ENCODE data around the gene MOK.
"Not testable (repeated sequence)": the region's sequence is repeated elsewhere in the genome, so short reads cannot be mapped to it uniquely, and the experiment has no call there.

MOK gene

DNA sequence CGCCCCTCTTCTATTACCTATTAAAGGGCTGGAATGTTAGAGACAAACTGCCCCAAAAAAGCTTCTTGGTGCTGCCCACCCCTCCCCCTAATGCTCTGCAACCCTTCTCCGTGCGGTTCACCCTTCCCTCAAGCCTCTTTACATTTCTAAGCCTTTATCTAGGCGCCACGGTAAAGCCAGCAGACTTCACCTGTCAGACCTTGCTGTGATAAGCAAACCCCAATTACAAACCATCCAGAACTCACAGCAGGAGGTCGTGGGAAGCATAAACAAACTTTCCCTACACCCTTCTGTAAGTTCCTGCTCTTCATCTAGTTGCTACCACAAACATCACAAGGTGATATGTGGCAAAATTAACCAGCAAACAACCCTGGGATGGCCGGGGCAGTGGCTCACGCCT is 56.8 kb downstream of the MOK start:
- no peak overlapping the region for H3K4me3 ChIP-seq (ENCODE audit: low read length)
- DNase-seq (ENCODE audit: low read depth), result no peak
- TF ChIP-seq, protein P1, sequence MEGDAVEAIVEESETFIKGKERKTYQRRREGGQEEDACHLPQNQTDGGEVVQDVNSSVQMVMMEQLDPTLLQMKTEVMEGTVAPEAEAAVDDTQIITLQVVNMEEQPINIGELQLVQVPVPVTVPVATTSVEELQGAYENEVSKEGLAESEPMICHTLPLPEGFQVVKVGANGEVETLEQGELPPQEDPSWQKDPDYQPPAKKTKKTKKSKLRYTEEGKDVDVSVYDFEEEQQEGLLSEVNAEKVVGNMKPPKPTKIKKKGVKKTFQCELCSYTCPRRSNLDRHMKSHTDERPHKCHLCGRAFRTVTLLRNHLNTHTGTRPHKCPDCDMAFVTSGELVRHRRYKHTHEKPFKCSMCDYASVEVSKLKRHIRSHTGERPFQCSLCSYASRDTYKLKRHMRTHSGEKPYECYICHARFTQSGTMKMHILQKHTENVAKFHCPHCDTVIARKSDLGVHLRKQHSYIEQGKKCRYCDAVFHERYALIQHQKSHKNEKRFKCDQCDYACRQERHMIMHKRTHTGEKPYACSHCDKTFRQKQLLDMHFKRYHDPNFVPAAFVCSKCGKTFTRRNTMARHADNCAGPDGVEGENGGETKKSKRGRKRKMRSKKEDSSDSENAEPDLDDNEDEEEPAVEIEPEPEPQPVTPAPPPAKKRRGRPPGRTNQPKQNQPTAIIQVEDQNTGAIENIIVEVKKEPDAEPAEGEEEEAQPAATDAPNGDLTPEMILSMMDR (conservative IDR thresholded peaks at IDR 0.05; ENCODE audit: low read length), result no peak

GRCh38 chr14:102246071-102246470 is 58.9 kb downstream of the MOK start:
- DNase-seq (ENCODE audit: low read depth), result no peak
- TF ChIP-seq, protein P1 (conservative IDR thresholded peaks at IDR 0.05; ENCODE audit: low read length), result no peak
- no peak overlapping the region for H3K4me3 ChIP-seq (ENCODE audit: low read length)

DNA sequence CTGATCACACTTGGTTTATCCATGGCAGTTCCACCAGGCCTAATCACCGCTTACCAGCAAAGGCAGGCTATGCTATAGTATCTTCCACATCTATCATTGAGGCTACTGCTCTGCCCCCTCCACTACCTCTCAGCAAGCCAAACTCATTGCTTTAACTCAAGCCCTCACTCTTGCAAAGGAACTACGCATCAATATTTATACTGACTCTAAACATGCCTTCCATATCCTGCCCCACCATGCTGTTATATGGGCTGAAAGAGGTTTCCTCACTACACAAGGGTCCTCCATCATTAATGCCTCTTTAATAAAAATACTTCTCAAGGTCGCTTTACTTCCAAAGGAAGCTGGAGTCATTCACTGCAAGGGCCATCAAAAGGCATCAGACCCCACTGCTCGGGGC is 61.2 kb downstream of the MOK start:
- DNase-seq (ENCODE audit: low read depth); H3K4me3 ChIP-seq (ENCODE audit: low read length): not testable (repeated sequence)

DNA sequence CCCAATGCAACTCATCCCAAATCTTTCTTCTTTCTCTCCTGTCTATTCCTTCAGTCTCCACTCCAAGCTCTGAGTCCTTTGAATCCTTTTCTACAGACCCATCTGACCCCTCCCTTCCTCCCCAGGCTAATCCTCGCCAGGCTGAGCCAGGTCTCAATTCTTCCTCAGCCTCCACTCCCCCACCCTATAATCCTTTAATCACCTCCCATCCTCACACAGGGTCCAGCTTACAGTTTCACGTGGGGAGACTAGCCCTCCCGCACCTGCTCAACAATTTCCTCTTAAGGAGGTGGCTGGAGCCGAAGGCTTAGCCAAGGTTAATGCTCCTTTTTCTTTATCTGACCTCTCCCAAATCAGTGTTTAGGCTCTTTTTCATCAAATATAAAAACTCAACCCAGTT is 63.8 kb downstream of the MOK start:
- TF ChIP-seq, protein P1 (conservative IDR thresholded peaks at IDR 0.05; ENCODE audit: low read length), result no peak
- DNase-seq (ENCODE audit: low read depth), result no peak
- H3K4me3 ChIP-seq (ENCODE audit: low read length), result no peak overlapping the region

GRCh38 chr14:102240481-102240880 is 64.5 kb downstream of the MOK start:
- H3K4me3 ChIP-seq (ENCODE audit: low read length), result not testable (repeated sequence)
- peak; percentile 45 for DNase-seq (ENCODE audit: low read depth)

DNA sequence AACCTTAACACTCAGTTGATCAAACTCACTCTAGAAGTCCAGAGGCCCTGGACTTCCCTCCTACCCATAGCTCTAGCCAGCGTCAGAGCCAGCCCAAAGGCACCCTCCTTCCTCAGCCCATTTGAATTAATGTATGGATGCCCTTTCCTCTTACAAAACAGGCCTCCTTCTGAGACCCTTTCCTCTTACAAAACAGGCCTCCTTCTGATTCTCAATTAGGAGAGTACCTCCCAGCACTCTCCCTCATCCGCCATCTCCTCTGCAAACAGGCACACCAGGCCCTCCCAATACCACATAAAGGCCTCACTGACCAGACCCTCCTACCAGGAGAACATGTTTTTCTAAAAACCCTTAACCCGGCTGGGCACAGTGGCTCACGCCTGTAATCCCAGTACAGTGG is 65.7 kb downstream of the MOK start:
- H3K4me3 ChIP-seq (ENCODE audit: low read length), result no peak overlapping the region
- TF ChIP-seq, protein P1 (conservative IDR thresholded peaks at IDR 0.05; ENCODE audit: low read length), result no peak
- no peak for DNase-seq (ENCODE audit: low read depth)

- H3K4me3 ChIP-seq (ENCODE audit: low read length), result no peak overlapping the region
- TF ChIP-seq, protein P1 (conservative IDR thresholded peaks at IDR 0.05; ENCODE audit: low read length), result no peak
- DNase-seq (ENCODE audit: low read depth), result no peak
Observed at GRCh38 chr14:102238766-102239165, 66.2 kb downstream of the MOK start.

DNA sequence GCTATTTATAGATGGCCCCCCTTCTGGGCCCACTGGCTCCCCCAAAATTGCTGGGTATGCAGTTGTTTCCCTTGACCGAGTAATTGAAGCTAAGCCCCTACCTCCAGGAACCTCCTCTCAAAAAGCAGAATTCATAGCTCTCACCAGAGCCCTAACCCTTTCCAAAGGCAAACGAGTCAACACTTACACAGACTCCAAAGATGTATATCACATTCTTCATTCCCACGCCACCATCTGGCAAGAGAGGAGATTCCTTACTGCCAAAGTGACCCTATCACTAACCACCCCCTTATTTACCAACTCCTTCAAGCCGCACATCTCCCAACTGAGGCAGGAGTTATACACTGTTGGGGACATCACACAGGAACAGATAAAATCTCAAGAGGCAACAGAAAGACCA is 66.8 kb downstream of the MOK start:
- H3K4me3 ChIP-seq (ENCODE audit: low read length), result no peak overlapping the region
- TF ChIP-seq, protein P1 (conservative IDR thresholded peaks at IDR 0.05; ENCODE audit: low read length), result no peak
- DNase-seq (ENCODE audit: low read depth), result no peak
